Measurements from ENCODE around the gene TCF3.

DNA sequence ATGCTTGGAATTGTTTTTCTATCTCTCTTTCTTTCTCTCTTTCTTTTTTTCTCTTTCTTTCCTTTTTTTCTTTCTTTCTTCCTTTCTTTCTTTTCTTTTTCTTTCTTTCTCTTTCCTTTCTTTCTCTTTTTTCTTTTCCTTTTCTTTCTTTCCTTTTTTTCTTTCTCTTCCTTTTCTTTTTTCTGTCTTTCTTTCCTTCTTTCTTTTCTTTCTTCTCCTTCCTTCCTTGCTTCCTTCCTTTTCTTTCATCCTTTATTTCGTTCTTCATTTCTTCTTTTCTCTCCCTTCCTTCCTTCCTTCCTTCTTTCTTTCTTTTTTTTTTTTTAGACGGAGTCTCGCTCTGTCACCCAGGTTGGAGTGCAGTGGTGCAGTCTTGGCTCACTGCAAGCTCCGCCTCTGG is 82.4 kb downstream of the TCF3 start:
- no peak for TF ChIP-seq ZFX (IDR thresholded peaks at IDR 0.05; ENCODE audit: borderline replicate concordance)
- TF ChIP-seq, protein P1, sequence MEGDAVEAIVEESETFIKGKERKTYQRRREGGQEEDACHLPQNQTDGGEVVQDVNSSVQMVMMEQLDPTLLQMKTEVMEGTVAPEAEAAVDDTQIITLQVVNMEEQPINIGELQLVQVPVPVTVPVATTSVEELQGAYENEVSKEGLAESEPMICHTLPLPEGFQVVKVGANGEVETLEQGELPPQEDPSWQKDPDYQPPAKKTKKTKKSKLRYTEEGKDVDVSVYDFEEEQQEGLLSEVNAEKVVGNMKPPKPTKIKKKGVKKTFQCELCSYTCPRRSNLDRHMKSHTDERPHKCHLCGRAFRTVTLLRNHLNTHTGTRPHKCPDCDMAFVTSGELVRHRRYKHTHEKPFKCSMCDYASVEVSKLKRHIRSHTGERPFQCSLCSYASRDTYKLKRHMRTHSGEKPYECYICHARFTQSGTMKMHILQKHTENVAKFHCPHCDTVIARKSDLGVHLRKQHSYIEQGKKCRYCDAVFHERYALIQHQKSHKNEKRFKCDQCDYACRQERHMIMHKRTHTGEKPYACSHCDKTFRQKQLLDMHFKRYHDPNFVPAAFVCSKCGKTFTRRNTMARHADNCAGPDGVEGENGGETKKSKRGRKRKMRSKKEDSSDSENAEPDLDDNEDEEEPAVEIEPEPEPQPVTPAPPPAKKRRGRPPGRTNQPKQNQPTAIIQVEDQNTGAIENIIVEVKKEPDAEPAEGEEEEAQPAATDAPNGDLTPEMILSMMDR (IDR thresholded peaks at IDR 0.05), result no peak

Measured in 22Rv1 (cell line).